Retinal pigment epithelial cell (primary cell): ENCODE data around the gene NTRK3.

Experiments used
- DNase-seq: peaks from one replicate; pipeline ENCODE4 v3.0.0-alpha.2; 2010; ENCODE audit warnings: low read depth
- H3K4me3 ChIP-seq: 2 replicates; pipeline ENCODE4 v1.5.1; 2011; ENCODE audit warnings: mild to moderate bottlenecking, low read length, control low read depth, moderate library complexity
- TF ChIP-seq, protein P1 (sequence below): conservative IDR thresholded peaks from 2 replicates; pipeline ENCODE4 v1.5.1; 2011; ENCODE audit warnings: low read depth, low read length, control low read depth, inconsistent platforms

NTRK3 gene

DNA sequence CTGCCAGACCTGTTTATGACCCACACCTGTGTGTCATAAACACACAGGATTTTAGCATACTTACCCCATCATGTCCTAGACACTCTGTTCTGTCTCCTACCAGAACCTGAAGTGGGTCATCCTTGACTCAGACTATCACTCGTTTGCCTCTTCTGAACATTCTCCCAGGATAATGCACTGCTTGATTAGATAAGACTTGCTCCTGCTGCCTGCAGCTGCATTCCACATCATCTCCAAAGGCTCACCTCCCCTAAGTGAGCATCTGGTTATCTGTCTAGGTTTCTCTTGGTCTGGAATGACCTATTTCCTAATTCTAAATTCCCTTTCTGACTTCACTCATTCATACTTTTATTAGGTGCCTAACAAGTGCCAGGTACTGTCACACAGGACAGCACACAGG lies 332.1 kb downstream of the NTRK3 start:
- no peak for DNase-seq
- TF ChIP-seq, protein P1, sequence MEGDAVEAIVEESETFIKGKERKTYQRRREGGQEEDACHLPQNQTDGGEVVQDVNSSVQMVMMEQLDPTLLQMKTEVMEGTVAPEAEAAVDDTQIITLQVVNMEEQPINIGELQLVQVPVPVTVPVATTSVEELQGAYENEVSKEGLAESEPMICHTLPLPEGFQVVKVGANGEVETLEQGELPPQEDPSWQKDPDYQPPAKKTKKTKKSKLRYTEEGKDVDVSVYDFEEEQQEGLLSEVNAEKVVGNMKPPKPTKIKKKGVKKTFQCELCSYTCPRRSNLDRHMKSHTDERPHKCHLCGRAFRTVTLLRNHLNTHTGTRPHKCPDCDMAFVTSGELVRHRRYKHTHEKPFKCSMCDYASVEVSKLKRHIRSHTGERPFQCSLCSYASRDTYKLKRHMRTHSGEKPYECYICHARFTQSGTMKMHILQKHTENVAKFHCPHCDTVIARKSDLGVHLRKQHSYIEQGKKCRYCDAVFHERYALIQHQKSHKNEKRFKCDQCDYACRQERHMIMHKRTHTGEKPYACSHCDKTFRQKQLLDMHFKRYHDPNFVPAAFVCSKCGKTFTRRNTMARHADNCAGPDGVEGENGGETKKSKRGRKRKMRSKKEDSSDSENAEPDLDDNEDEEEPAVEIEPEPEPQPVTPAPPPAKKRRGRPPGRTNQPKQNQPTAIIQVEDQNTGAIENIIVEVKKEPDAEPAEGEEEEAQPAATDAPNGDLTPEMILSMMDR, result no peak
- H3K4me3 ChIP-seq, result no peak overlapping the region

DNA sequence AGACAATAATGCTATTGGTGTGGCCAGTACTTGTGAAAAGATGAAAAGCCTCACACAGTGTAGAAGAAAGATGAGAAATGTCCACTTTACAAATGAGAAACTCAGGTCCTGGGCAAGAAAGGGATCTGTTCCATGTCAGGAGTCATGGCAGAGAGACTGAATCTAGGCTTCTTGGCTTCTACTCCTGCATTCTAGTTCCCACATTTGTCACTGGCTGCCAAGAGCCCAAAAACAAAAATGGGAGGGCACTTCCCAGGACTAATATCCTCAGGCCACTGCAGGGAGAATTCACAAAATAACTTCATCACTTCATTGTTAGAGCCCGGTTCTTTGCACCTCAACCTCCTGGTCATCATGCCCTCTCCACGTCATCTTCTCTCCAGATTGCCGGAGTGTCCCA lies 337.5 kb downstream of the NTRK3 start:
- TF ChIP-seq, protein P1, result no peak
- H3K4me3 ChIP-seq, result no peak overlapping the region
- no peak for DNase-seq

DNA sequence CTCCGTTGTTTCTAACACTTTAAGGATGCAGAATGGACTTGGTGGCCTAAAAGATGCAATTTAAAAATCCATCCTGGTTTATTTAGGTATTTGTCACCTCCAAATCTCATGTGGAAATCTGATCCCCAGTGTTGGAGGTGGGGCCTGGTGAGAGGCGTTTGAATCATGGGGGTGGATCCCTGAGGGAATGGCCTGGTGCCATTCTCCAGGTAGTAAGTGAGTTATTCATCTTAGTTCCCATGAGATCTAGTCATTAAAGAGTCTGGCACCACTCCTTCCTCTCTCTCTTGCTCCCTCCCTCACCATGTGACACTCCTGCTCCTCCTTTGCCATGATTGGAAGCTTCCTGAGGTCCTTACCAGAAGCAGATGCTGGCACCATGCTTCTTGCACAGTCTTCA lies 339.1 kb downstream of the NTRK3 start:
- no peak for DNase-seq
- no peak overlapping the region for H3K4me3 ChIP-seq
- TF ChIP-seq, protein P1, result no peak

DNA sequence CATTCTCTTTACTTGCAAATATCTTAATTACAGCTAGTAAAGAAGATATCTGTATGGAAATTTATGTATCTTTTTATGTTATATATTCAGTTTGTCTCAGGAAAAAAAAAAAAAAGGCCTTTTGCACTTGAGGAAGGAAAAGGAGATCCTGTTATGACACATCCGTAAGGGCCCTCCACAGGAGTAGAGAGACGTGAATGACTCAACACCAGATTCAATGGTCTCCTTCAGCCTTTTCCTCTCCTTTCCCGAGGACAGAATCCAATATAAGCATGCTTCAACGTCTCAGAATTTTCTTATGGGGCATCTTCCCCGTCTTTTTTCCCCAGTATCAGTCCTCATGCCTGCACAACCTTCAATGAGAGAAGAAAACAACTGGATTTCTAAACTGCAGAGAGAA lies 340.3 kb downstream of the NTRK3 start:
- no peak for DNase-seq
- TF ChIP-seq, protein P1, result no peak
- no peak overlapping the region for H3K4me3 ChIP-seq

DNA sequence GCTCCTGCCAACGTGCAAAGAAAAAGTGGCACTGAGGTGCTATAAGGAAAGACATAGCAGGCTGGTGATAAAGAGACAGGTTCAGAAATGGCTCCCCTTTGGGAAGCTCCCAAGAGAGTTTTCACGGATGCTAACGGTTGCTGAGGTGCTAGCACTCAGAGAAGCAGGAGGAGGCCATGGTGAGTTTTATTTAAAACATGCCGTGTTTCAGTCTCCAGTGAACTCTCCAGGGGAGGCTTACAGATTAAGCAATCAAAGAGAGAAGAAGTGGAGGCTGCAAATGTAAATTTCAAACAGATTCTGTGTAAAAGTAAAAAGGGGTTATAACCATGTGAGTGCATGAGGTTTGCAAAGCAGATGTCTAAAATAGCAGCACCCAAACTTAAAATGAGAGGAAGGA lies 346.2 kb downstream of the NTRK3 start:
- DNase-seq, result no peak
- H3K4me3 ChIP-seq, result no peak overlapping the region

DNA sequence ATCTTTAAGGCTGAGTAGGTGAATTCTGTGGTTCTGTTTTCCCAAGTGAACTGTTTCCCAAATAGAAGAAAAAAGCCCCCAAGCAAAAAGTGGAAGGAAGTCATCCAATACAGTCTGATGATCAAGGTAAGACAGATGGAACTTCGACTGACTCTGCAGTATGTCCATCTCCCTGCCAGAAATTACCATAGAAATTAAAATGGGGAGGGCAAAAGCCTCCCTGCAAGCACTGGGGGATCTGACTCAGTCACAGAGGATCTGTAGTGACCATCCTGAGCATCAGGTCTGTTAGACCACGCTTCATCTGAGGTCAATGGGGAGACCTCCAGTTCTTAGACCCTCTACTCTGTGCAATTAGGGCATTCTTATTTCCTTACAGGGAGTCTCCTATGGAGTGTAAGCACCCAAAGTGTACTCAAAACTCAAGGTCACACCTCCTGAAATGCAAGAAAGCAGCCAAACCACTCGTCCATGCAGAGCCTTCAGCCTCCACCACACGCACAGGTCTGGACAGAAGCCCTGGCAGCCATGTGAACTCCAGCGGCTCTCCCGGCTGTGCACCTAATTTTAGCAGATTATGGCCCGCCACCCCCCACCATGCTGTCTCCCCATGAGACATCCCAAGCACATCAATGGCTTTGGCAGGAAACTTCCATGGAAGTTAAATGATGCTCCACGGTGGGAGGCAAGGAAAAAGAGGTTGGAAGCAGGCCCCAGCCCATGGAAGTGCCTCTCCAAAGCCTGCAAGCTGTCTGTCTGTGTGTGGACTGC lies 348.7 kb downstream of the NTRK3 start:
- TF ChIP-seq, protein P1, result no peak
- no peak for DNase-seq

More for the DNA sequence above, 346.2 kb downstream of the NTRK3 start:
- TF ChIP-seq, protein P1, result no peak

DNA sequence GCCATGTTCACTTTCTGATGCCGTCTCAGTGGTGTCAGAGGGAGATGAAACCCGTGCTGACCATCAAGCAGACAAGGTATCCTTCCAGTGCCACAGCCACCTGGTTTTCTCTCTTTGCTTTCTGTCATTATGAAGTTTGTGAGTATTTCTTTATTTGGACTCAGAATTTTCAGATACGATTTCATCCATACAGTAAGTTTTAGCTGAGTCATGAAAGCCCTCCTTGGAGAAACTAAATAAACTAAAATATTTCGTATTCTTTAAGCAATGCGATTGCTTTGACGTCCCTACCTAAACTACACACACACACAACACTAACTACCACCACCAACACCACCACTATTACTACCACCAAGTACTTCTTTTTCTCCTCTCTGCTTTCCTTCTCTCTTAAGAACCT lies 350.1 kb downstream of the NTRK3 start:
- DNase-seq, result no peak
- H3K4me3 ChIP-seq, result no peak overlapping the region
- TF ChIP-seq, protein P1, result no peak

More for the DNA sequence above, 348.7 kb downstream of the NTRK3 start:
- H3K4me3 ChIP-seq, result no peak overlapping the region
